ENCODE measurements around the gene NR1H2.
"Not testable (repeated sequence)": the region's sequence is repeated elsewhere in the genome, so short reads cannot be mapped to it uniquely, and the experiment has no call there.

Gene NR1H2

GRCh38 chr19:50376166-50377050 lies at the start of gene NR1H2:
NR1H2 (plus strand) TSS chr19:50376457; CDS start chr19:50377606, 1,149 bp downstream.
- peak; percentile 99 for DNase-seq

- peak in 1 of 3 donors; percentile 12 for DNase-seq
Measured at GRCh38 chr19:50327013-50327412, 49.2 kb upstream of the NR1H2 start.

- DNase-seq = no peak
Measured at GRCh38 chr19:50327461-50328223, 48.6 kb upstream of the NR1H2 start.

- DNase-seq = peak; percentile 63 to 79 (median 73)
Measured at GRCh38 chr19:50328224-50328872, 47.9 kb upstream of the NR1H2 start.

GRCh38 chr19:50328873-50329145 lies 47.4 kb upstream of the NR1H2 start:
- no peak for DNase-seq

GRCh38 chr19:50329146-50329925 lies 46.9 kb upstream of the NR1H2 start, which contains the start of gene KCNC3:
KCNC3 (minus strand) TSS chr19:50329377; CDS start chr19:50329082, 295 bp downstream.
- peak; percentile 98 to 100 (median 100) for DNase-seq

GRCh38 chr19:50329926-50330294 lies 46.3 kb upstream of the NR1H2 start:
- not testable (repeated sequence) for DNase-seq

GRCh38 chr19:50330365-50331078 lies 45.7 kb upstream of the NR1H2 start:
- peak; percentile 85 to 97 (median 93) for DNase-seq

- peak; percentile 47 to 56 (median 51) for DNase-seq
Measured at GRCh38 chr19:50331221-50331993, 44.9 kb upstream of the NR1H2 start.

GRCh38 chr19:50331994-50332243 lies 44.3 kb upstream of the NR1H2 start:
- DNase-seq = no peak

- DNase-seq = peak; percentile 52 to 66 (median 53)
Measured at GRCh38 chr19:50332244-50333038, 43.8 kb upstream of the NR1H2 start.

- DNase-seq = peak; percentile 95 to 96 (median 95)
Measured at GRCh38 chr19:50333235-50333736, 43.0 kb upstream of the NR1H2 start.

- DNase-seq = peak; percentile 85 to 93 (median 91)
Measured at GRCh38 chr19:50333737-50334617, 42.3 kb upstream of the NR1H2 start.

GRCh38 chr19:50334741-50335421 lies 41.4 kb upstream of the NR1H2 start:
- no peak for DNase-seq

GRCh38 chr19:50337031-50337430 lies 39.2 kb upstream of the NR1H2 start:
- DNase-seq = peak in 2 of 3 donors; percentile 33 to 36

- DNase-seq = peak in 2 of 3 donors; percentile 29 to 33
Measured at GRCh38 chr19:50340331-50340730, 35.9 kb upstream of the NR1H2 start.

GRCh38 chr19:50341091-50341564 lies 35.1 kb upstream of the NR1H2 start:
- peak; percentile 71 to 84 (median 81) for DNase-seq

GRCh38 chr19:50344661-50345318 lies 31.5 kb upstream of the NR1H2 start:
- DNase-seq = no peak
